Glomerular endothelial cell (primary cell): ENCODE results near the gene HIPK3. TPM values are rescaled to one million over a fixed set of nuclear protein-coding genes. Genes with fewer than 3 reads are reported as not detected.
A peak's percentile ranks its signal among the peaks of the same experiment; 100 is the strongest.
"Not testable (repeated sequence)": the region's sequence is repeated elsewhere in the genome, so short reads cannot be mapped to it uniquely, and the experiment has no call there.

Experiments used
- DNase-seq: peaks from one replicate; pipeline ENCODE4 v3.0.0-alpha.2; 2011; ENCODE audit warnings: low read depth, low spot score; ENCODE audit errors: extremely low read depth
- total RNA-seq: library from RNA; depleted of rRNA; stranded (reverse); fragments of >200 nt; gene quantifications from 2 replicates; pipeline ENCODE4 v1.2.3, GENCODE V29; 2015

The HIPK3 gene
- 34.1 and 34.9 TPM in 2 replicates for total RNA-seq

- no peak for DNase-seq
These were observed at the start of gene HIPK3 for GRCh38 chr11:33257160-33257896. Gene HIPK3, plus strand, starts transcription at chr11:33257381.

- DNase-seq, result no peak
These were observed 49.7 kb upstream of the HIPK3 start for GRCh38 chr11:33207408-33207985.

GRCh38 chr11:33208150-33208549 lies 49.0 kb upstream of the HIPK3 start:
- no peak for DNase-seq

- DNase-seq, result no peak
These were observed 46.0 kb upstream of the HIPK3 start for GRCh38 chr11:33211153-33211552.

GRCh38 chr11:33211580-33211979 lies 45.6 kb upstream of the HIPK3 start:
- no peak for DNase-seq

GRCh38 chr11:33214187-33214586 lies 43.0 kb upstream of the HIPK3 start:
- no peak for DNase-seq

- no peak for DNase-seq
These were observed 42.4 kb upstream of the HIPK3 start for GRCh38 chr11:33214767-33215166.

- DNase-seq, result not testable (repeated sequence)
These were observed 40.5 kb upstream of the HIPK3 start for GRCh38 chr11:33216676-33217075.

- DNase-seq, result no peak
These were observed 35.0 kb upstream of the HIPK3 start for GRCh38 chr11:33222052-33222750.

GRCh38 chr11:33225371-33225770 lies 31.8 kb upstream of the HIPK3 start:
- no peak for DNase-seq

- no peak for DNase-seq
These were observed 29.5 kb upstream of the HIPK3 start for GRCh38 chr11:33227578-33228261.

GRCh38 chr11:33234397-33235190 lies 22.6 kb upstream of the HIPK3 start:
- peak; percentile 31 for DNase-seq

GRCh38 chr11:33237039-33237597 lies 20.1 kb upstream of the HIPK3 start:
- DNase-seq, result no peak

- DNase-seq, result no peak
These were observed 14.6 kb upstream of the HIPK3 start for GRCh38 chr11:33242575-33242974.

- DNase-seq, result not testable (repeated sequence)
These were observed 13.5 kb upstream of the HIPK3 start for GRCh38 chr11:33243654-33244053.

GRCh38 chr11:33248416-33248971 lies 8.7 kb upstream of the HIPK3 start:
- DNase-seq, result no peak

- no peak for DNase-seq
These were observed 959 bp upstream of the HIPK3 start for GRCh38 chr11:33256031-33256812.

GRCh38 chr11:33256813-33257159 lies 395 bp upstream of the HIPK3 start:
- no peak for DNase-seq
